Natural killer cell (primary cell): Measurements from ENCODE around the gene CSPG5. TPM values are rescaled to one million over a fixed set of nuclear protein-coding genes. Genes with fewer than 3 reads are reported as not detected.
A peak's percentile ranks its signal among the peaks of the same experiment; 100 is the strongest.

Experiments
- ATAC-seq, 3 donors: fragments of 150-1000 bp in 2 of 3; fragments of 200-7000 bp in 1 of 3; cut with Tn5 transposase; 1 replicate in 1 of 3; 2 replicates in 2 of 3; pipeline ENCODE4 v1.10.0; 2021; ENCODE audit warnings: mild to moderate bottlenecking in 2 of 3, moderate library complexity in 2 of 3
- DNase-seq, 2 donors: peaks; one replicate each; pipeline versions ENCODE4 v3.0.0 to v3.0.0-alpha.2; 2013 to 2021; ENCODE audit warnings: mixed read lengths in 1 of 2
- H3K27ac ChIP-seq: one replicate; pipeline ENCODE4 v1.5.1; 2013; ENCODE audit warnings: mild to moderate bottlenecking, low read length
- H3K27me3 ChIP-seq: one replicate; pipeline ENCODE4 v1.6.1; 2013; ENCODE audit warnings: low read length; ENCODE audit not compliant: control insufficient read depth, insufficient read depth
- H3K36me3 ChIP-seq: one replicate; pipeline ENCODE4 v1.6.1; 2013; ENCODE audit warnings: low read length; ENCODE audit not compliant: control insufficient read depth, insufficient read depth
- H3K4me1 ChIP-seq: one replicate; pipeline ENCODE4 v1.6.1; 2013; ENCODE audit warnings: low read length; ENCODE audit not compliant: control insufficient read depth, insufficient read depth
- H3K4me3 ChIP-seq: one replicate; pipeline ENCODE4 v1.5.1; 2013; ENCODE audit warnings: low read length
- H3K9me3 ChIP-seq: one replicate; pipeline ENCODE4 v1.6.1; 2013; ENCODE audit warnings: low read length; ENCODE audit not compliant: control insufficient read depth, insufficient read depth
- H3K27ac Mint-ChIP-seq, 2 donors: one replicate each; pipeline ENCODE4 v1.8.0; 2022; ENCODE audit warnings: mild to moderate bottlenecking in 2 of 2, mixed read lengths in 2 of 2, moderate library complexity in 1 of 2
- H3K27me3 Mint-ChIP-seq, 2 donors: one replicate each; pipeline ENCODE4 v1.8.0; 2022; ENCODE audit warnings: low read depth in 2 of 2, mixed read lengths in 2 of 2
- H3K36me3 Mint-ChIP-seq: one replicate; pipeline ENCODE4 v1.8.0; 2022; ENCODE audit warnings: mixed read lengths
- H3K4me1 Mint-ChIP-seq, 2 donors: one replicate each; pipeline ENCODE4 v1.8.0; 2022; ENCODE audit warnings: mixed read lengths in 2 of 2
- H3K4me3 Mint-ChIP-seq: one replicate; pipeline ENCODE4 v1.8.0; 2022; ENCODE audit warnings: mild to moderate bottlenecking, moderate library complexity, mixed read lengths
- H3K9me3 Mint-ChIP-seq, 2 donors: one replicate each; pipeline ENCODE4 v1.8.0; 2022; ENCODE audit warnings: mixed read lengths in 2 of 2
- CTCF ChIP-seq: fragments of 200-600 bp; IDR thresholded peaks from one replicate; pipeline ENCODE4 v1.8.0; 2022; ENCODE audit warnings: antibody characterized with exemption
- WGBS: methylation state at CpG from one replicate; pipeline ENCODE4 v1.1.7; 2013; ENCODE audit warnings: missing lambda C conversion rate; ENCODE audit not compliant: insufficient coverage; 5-methylcytosine and 5-hydroxymethylcytosine counted together
- intact Hi-C: fragments of 100-400 bp; cut with micrococcal nuclease; formaldehyde crosslinking; loops from one replicate; pipeline ENCODE4 v1.14.2; 2022
- total RNA-seq, 4 donors: library from RNA; stranded (reverse); fragments of 120-200 nt in 1 of 4; gene quantifications; one replicate each; pipeline versions ENCODE4 v1.2.3 to v1.2.4, GENCODE V29; 2013 to 2022

Gene CSPG5
- total RNA-seq, 3 donors from 2014 or later (not counting 1 experiment from before 2014, with no cell fraction given) = 0.07 to 0.63 (median 0.23) TPM

- intact Hi-C loops = no loop called here
- no peak overlapping the region for H3K27ac ChIP-seq
- no peaks in the 10 kb centered on the region for H3K36me3 ChIP-seq
- no peak overlapping the region for H3K4me3 ChIP-seq
- Mint-ChIP-seq H3K4me3 (no peak overlapping the region), H3K36me3 (no peaks in the 10 kb centered on the region), H3K9me3 (no peaks in the 10 kb centered on the region), H3K4me1 (peaks cover 0 to 13% of the 10 kb centered on the region in 2 donors), H3K27ac (no peak overlapping the region), H3K27me3 (no peaks in the 10 kb centered on the region)
- WGBS = 100% methylated on average over 2 of the region's 2 CpGs
- no peak for TF ChIP-seq CTCF
- DNase-seq (no peak), ATAC-seq (no peak)
- H3K27me3 ChIP-seq = no peaks in the 10 kb centered on the region
- no peaks in the 10 kb centered on the region for H3K9me3 ChIP-seq
- peaks cover 11% of the 10 kb centered on the region for H3K4me1 ChIP-seq
Observed at GRCh38 chr3:47517937-47518336, 60.7 kb downstream of the CSPG5 start.

- no peak for ATAC-seq
- WGBS = 96% methylated on average over 4 of the region's 5 CpGs
- peak overlapping the region in 1 of 2 donors; percentile 64 for H3K27ac Mint-ChIP-seq
- Histone ChIP-seq H3K9me3 (no peaks in the 10 kb centered on the region), H3K4me1 (peaks cover 14% of the 10 kb centered on the region), H3K27ac (no peak overlapping the region), H3K4me3 (no peak overlapping the region), H3K27me3 (no peaks in the 10 kb centered on the region), H3K36me3 (peaks cover under 1% of the 10 kb centered on the region)
- no peaks in the 10 kb centered on the region for H3K36me3 Mint-ChIP-seq
- H3K9me3 Mint-ChIP-seq = no peaks in the 10 kb centered on the region
- peak overlapping the region; percentile 73 for H3K4me3 Mint-ChIP-seq
- no peak for TF ChIP-seq CTCF
- H3K27me3 Mint-ChIP-seq = no peaks in the 10 kb centered on the region
- intact Hi-C loops = no loop called here
- no peak for DNase-seq
- peaks cover 0 to 12% of the 10 kb centered on the region in 2 donors for H3K4me1 Mint-ChIP-seq
Observed at GRCh38 chr3:47515864-47516319, 62.8 kb downstream of the CSPG5 start.

- peak overlapping the region; percentile 84 for H3K4me3 Mint-ChIP-seq
- no peak for ATAC-seq
- no peaks in the 10 kb centered on the region for H3K27me3 Mint-ChIP-seq
- no peak for DNase-seq
- Histone ChIP-seq H3K4me1 (peaks cover 14% of the 10 kb centered on the region), H3K27ac (no peak overlapping the region), H3K4me3 (no peak overlapping the region), H3K36me3 (peaks cover 7% of the 10 kb centered on the region), H3K9me3 (no peaks in the 10 kb centered on the region), H3K27me3 (no peaks in the 10 kb centered on the region)
- H3K27ac Mint-ChIP-seq = peak overlapping the region; percentile 64 to 79
- H3K4me1 Mint-ChIP-seq = peaks cover 0 to 17% of the 10 kb centered on the region in 2 donors
- 95% methylated on average over 5 of the region's 5 CpGs for WGBS
- H3K36me3 Mint-ChIP-seq = no peaks in the 10 kb centered on the region
- intact Hi-C loops = no loop called here
- no peak for TF ChIP-seq CTCF
- no peaks in the 10 kb centered on the region for H3K9me3 Mint-ChIP-seq
Observed at GRCh38 chr3:47515100-47515499, 63.6 kb downstream of the CSPG5 start.
